Measurements from ENCODE around the gene FBXO17.

FBXO17 gene

GRCh38 chr19:39009001-39009400 is 33.5 kb upstream of the FBXO17 start:
- H3K27me3 ChIP-seq (ENCODE audit: control insufficient read depth, low read length), result peaks cover 5% of the 10 kb centered on the region; the same call in 1 of the 2 replicates

DNA sequence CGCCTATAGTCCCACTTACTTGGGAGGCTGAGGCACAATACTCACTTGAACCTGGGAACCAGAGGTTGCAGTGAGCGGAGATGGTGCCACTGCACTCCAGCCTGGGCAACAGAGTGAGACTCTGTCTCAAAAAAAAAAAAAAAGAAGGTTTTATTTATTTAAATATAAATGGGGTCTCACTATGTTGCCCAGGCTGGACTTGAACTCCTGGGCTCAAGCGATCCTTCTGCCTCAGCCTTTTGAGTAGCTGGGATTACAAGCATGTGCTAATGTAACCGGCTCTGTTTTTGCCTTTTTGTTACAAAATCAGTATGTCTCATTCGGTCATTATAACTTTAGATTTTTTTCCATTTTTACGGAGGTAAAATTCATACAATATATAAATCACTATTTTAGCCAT is 32.6 kb upstream of the FBXO17 start:
- Histone ChIP-seq H3K9me2 (replicated peaks; ENCODE audit: control insufficient read depth, low read length) (no peaks in the 10 kb centered on the region), H3K4me3 (ENCODE audit: low read length) (no peak overlapping the region), H3K27ac (ENCODE audit: low read depth, low read length) (no peak overlapping the region), H3K79me2 (ENCODE audit: control insufficient read depth, low read length) (no peaks in the 10 kb centered on the region), H3K4me2 (ENCODE audit: low read length) (no peak overlapping the region), H3K36me3 (ENCODE audit: control insufficient read depth, low read length) (no peaks in the 10 kb centered on the region), H4K20me1 (ENCODE audit: control insufficient read depth, insufficient read depth, low read depth, low read length) (no peaks in the 10 kb centered on the region), H3F3A (ENCODE audit: control insufficient read depth, insufficient read depth) (no peaks in the 10 kb centered on the region), H3K9me3 (ENCODE audit: control insufficient read depth, insufficient read depth, low read length) (no peaks in the 10 kb centered on the region), H3K27me3 (ENCODE audit: control insufficient read depth, low read length) (peaks cover 5% of the 10 kb centered on the region; the same call in 1 of the 2 replicates), H3K4me1 (ENCODE audit: control insufficient read depth, low read length) (no peaks in the 10 kb centered on the region)
- TF ChIP-seq CTCF (IDR thresholded peaks at IDR 0.05; ENCODE audit: low read depth, low read length, poor library complexity, severe bottlenecking) (no peak), EZH2phosphoT487 (IDR thresholded peaks at IDR 0.05; ENCODE audit: borderline replicate concordance, low read length) (no peak)

More at GRCh38 chr19:39009001-39009400, 33.5 kb upstream of the FBXO17 start:
- Histone ChIP-seq H3K79me2 (ENCODE audit: control insufficient read depth, low read length) (no peaks in the 10 kb centered on the region), H3K36me3 (ENCODE audit: control insufficient read depth, low read length) (no peaks in the 10 kb centered on the region), H3F3A (ENCODE audit: control insufficient read depth, insufficient read depth) (no peaks in the 10 kb centered on the region), H3K4me1 (ENCODE audit: control insufficient read depth, low read length) (no peaks in the 10 kb centered on the region), H3K9me2 (replicated peaks; ENCODE audit: control insufficient read depth, low read length) (no peaks in the 10 kb centered on the region), H3K4me3 (ENCODE audit: low read length) (no peak overlapping the region), H3K27ac (ENCODE audit: low read depth, low read length) (no peak overlapping the region), H3K9me3 (ENCODE audit: control insufficient read depth, insufficient read depth, low read length) (no peaks in the 10 kb centered on the region), H4K20me1 (ENCODE audit: control insufficient read depth, insufficient read depth, low read depth, low read length) (no peaks in the 10 kb centered on the region), H3K4me2 (ENCODE audit: low read length) (no peak overlapping the region)
- TF ChIP-seq EZH2phosphoT487 (IDR thresholded peaks at IDR 0.05; ENCODE audit: borderline replicate concordance, low read length) (no peak), CTCF (IDR thresholded peaks at IDR 0.05; ENCODE audit: low read depth, low read length, poor library complexity, severe bottlenecking) (no peak)

DNA sequence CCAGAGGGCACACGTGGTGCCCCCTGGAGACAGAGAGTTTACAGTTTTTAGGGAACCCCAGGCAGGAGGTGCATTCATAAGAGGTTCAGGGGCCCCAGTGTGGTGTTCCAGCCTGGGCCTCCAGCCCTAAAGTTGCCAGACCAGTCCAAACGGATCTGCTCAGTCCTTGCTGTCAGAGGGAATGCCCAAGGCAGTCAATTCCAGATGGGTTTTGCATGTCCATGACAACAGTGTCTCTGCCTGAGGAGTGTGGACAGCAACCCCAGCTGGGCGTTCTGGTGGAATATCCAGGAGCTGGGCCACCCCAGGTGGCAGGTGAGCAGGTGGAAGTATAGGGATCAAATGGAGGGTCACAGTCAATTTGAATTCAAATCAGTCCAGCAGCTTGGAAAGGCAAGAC is 31.6 kb upstream of the FBXO17 start:
- Histone ChIP-seq H3K4me1 (ENCODE audit: control insufficient read depth, low read length) (no peaks in the 10 kb centered on the region), H3K79me2 (ENCODE audit: control insufficient read depth, low read length) (no peaks in the 10 kb centered on the region), H3F3A (ENCODE audit: control insufficient read depth, insufficient read depth) (no peaks in the 10 kb centered on the region), H4K20me1 (ENCODE audit: control insufficient read depth, insufficient read depth, low read depth, low read length) (no peaks in the 10 kb centered on the region), H3K27me3 (ENCODE audit: control insufficient read depth, low read length) (peaks cover 5% of the 10 kb centered on the region; the same call in 1 of the 2 replicates), H3K9me2 (replicated peaks; ENCODE audit: control insufficient read depth, low read length) (no peaks in the 10 kb centered on the region), H3K36me3 (ENCODE audit: control insufficient read depth, low read length) (no peaks in the 10 kb centered on the region), H3K4me2 (ENCODE audit: low read length) (no peak overlapping the region), H3K9me3 (ENCODE audit: control insufficient read depth, insufficient read depth, low read length) (no peaks in the 10 kb centered on the region), H3K4me3 (ENCODE audit: low read length) (no peak overlapping the region), H3K27ac (ENCODE audit: low read depth, low read length) (no peak overlapping the region)
- TF ChIP-seq EZH2phosphoT487 (IDR thresholded peaks at IDR 0.05; ENCODE audit: borderline replicate concordance, low read length) (no peak), CTCF (IDR thresholded peaks at IDR 0.05; ENCODE audit: low read depth, low read length, poor library complexity, severe bottlenecking) (no peak)
